ENCODE data around the gene MRPS6.

MRPS6 gene

DNA sequence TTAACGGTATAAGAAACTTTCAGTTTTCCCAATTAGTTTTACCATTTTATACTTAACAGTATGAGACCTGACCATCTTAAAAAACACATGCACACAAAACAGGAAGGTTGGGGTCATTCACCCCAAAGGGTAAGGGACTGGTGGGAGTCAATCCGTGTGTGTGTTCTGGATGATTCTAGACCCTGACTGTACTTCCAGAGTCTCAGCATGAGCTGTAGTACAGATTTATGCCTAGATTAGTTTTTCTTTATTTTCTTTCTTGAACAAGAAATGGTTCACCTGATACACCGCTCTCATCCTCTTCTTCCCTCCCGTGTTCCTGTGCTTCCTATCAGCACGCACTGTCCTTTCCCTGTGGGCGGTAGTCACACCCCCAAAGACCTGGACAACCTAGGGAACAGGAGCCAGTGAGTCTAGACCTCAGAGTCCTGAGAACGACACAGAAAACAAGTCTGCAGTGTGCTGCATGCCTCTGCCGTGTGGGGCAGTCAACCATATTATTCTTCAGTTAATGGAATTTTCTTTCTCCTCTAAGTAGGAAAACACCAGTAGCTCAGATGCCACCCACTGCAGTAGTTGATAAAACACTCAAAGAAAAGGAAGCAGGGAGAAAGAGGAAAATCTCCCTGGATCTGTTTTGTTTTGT lies 38.9 kb upstream of the MRPS6 start:
- TF ChIP-seq, protein P1, sequence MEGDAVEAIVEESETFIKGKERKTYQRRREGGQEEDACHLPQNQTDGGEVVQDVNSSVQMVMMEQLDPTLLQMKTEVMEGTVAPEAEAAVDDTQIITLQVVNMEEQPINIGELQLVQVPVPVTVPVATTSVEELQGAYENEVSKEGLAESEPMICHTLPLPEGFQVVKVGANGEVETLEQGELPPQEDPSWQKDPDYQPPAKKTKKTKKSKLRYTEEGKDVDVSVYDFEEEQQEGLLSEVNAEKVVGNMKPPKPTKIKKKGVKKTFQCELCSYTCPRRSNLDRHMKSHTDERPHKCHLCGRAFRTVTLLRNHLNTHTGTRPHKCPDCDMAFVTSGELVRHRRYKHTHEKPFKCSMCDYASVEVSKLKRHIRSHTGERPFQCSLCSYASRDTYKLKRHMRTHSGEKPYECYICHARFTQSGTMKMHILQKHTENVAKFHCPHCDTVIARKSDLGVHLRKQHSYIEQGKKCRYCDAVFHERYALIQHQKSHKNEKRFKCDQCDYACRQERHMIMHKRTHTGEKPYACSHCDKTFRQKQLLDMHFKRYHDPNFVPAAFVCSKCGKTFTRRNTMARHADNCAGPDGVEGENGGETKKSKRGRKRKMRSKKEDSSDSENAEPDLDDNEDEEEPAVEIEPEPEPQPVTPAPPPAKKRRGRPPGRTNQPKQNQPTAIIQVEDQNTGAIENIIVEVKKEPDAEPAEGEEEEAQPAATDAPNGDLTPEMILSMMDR (IDR thresholded peaks at IDR 0.05) = no peak

DNA sequence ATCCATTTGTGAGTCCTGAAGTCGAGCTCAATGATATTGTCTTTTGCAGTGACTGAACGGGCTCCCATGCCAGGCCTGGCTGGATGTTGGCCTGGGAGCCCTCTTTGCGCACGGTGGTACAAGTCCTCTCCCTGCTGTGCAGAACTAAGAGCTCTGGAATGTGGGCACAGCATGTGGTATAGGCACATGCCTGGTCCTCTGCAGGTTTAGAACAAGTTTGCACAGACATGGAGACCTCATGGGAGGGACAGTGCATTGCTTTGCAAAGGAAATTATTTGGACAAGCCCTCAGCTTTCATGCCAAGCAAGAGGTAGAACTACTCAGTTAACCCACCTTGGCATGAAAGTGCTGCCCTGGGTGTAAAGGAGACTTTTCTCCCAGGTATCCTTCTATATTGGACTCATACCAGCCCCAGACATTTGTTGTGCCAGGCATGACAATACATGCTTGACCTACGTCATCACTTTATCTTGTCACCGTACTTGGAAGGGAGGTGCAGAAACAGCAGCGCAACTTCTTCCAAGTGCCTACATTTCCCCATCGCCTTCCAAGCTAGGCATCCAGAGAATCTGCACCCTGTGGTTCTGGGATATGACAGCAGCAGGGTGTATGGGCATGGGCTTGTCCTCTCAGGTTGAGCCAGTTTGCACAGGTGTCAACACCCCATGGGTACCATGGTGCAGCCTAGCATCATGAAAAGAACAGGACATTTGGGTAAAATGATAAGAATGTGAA lies 37.6 kb upstream of the MRPS6 start:
- TF ChIP-seq, protein P1 (IDR thresholded peaks at IDR 0.05) = no peak

- TF ChIP-seq, protein P1 (IDR thresholded peaks at IDR 0.05) = no peak
Measured at GRCh38 chr21:34037009-34037795, 36.2 kb upstream of the MRPS6 start.

DNA sequence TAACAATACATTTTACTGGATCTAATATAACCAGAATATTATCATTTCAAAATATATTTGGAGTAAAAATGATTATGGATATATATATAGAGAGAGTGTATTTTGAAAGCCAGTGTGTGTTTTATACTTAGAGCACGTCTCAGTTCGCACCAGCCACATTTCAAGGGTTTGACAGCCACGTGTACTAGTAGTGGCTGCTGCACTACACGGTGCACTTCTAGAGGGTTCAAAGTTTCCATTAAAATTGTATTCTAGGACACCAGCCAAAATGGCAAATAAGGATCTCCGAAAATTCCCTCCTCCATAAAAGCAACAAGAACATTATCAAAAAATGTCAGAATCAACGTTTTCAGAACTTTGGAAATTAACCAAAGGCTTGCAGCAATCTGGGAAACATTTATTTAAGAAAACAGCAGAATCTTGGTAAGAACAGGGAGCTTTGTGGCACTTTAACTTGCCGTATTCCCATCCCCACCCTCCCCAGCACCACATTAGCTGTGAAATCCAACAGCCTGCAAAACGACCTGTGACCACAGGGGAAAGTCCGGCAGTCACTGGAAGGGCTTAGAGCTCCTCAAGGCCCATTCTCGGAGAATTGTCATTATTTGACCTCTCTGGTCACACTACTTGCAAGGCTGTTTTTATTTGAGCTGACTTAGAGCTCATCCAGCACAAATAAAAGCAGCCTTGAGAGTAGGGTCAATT lies 33.5 kb upstream of the MRPS6 start:
- TF ChIP-seq, protein P1 (IDR thresholded peaks at IDR 0.05) = no peak

DNA sequence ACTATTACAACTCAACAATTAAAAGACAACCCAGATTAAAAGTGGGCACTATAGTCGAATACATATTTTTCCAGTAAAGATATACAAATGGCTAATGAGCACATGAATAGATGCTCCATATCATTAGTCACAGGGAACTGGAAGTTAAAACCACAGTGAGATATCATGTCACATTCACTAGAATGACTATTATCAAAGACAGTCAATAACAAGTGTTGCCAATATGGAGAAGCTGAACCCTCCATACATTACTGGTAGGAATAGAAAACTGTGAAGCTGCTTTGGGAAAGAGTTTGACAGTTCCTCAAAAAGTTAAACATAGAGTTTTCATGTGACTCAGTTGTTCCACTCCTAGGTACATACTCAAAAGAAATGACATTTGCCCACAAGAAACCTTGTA lies 30.6 kb upstream of the MRPS6 start:
- TF ChIP-seq, protein P1 (IDR thresholded peaks at IDR 0.05) = no peak

- TF ChIP-seq, protein P1 (IDR thresholded peaks at IDR 0.05) = no peak
Measured at GRCh38 chr21:34043333-34043732, 30.0 kb upstream of the MRPS6 start.

- TF ChIP-seq, protein P1 (IDR thresholded peaks at IDR 0.05) = no peak
Measured at GRCh38 chr21:34046917-34047316, 26.5 kb upstream of the MRPS6 start.
